Neural cell (in vitro differentiated cells): Measurements from ENCODE around the gene ADIPOQ. TPM values are rescaled to one million over a fixed set of nuclear protein-coding genes. Genes with fewer than 3 reads are reported as not detected.

ENCODE experiments used
- H2AFZ ChIP-seq: fragments of 200-600, 300-800 bp; sonication (generic), shearing (Covaris generic); 2 replicates; pipeline ENCODE4 v1.6.0; 2014; ENCODE audit warnings: low read depth, mild to moderate bottlenecking, antibody characterized with exemption, low read length, moderate library complexity
- H3F3A ChIP-seq: fragments of 200-600 bp; shearing (Covaris generic); 2 replicates; pipeline ENCODE4 v1.6.1; 2016; ENCODE audit warnings: mild to moderate bottlenecking, moderate library complexity, mixed read lengths, antibody characterized with exemption, low read length; ENCODE audit not compliant: insufficient read depth, poor library complexity, severe bottlenecking
- H3K27ac ChIP-seq: fragments of 200-600, 300-800 bp; sonication (generic), shearing (Covaris generic); 2 replicates; pipeline ENCODE4 v1.5.1; 2014; ENCODE audit warnings: mild to moderate bottlenecking, low read length, moderate library complexity
- H3K27me3 ChIP-seq: fragments of 300-800, 200-600 bp; sonication (generic), shearing (Covaris generic); 2 replicates; pipeline ENCODE4 v1.6.0; 2014; ENCODE audit warnings: mild to moderate bottlenecking, low read depth, low read length, moderate library complexity; ENCODE audit not compliant: insufficient read depth
- H3K36me3 ChIP-seq: fragments of 300-800, 200-600 bp; sonication (generic), shearing (Covaris generic); 2 replicates; pipeline ENCODE4 v1.5.1; 2014; ENCODE audit warnings: mild to moderate bottlenecking, antibody characterized with exemption, low read length, moderate library complexity; ENCODE audit not compliant: insufficient read depth
- H3K4me2 ChIP-seq: fragments of 300-800, 200-600 bp; sonication (generic), shearing (Covaris generic); 2 replicates; pipeline ENCODE4 v1.6.0; 2014; ENCODE audit warnings: mild to moderate bottlenecking, low read length
- H3K4me3 ChIP-seq: fragments of 300-800, 200-600 bp; sonication (generic), shearing (Covaris generic); 2 replicates; pipeline ENCODE4 v1.5.1; 2014; ENCODE audit warnings: mild to moderate bottlenecking, low read length, moderate library complexity
- H3K79me2 ChIP-seq: fragments of 200-600 bp; shearing (Covaris generic); replicated peaks from 2 replicates; pipeline ENCODE4 v1.6.0; 2014; ENCODE audit warnings: mild to moderate bottlenecking, low read length, moderate library complexity; ENCODE audit not compliant: insufficient read depth
- H3K9ac ChIP-seq: fragments of 300-800, 200-600 bp; sonication (generic), shearing (Covaris generic); 2 replicates; pipeline ENCODE4 v1.6.1; 2016; ENCODE audit warnings: mild to moderate bottlenecking, low read length, mixed read lengths
- H3K9me2 ChIP-seq: fragments of 200-600 bp; shearing (Covaris generic); 2 replicates; pipeline ENCODE4 v1.6.1; 2016; ENCODE audit warnings: mild to moderate bottlenecking, low read length, mixed read lengths; ENCODE audit not compliant: insufficient read depth
- H3K9me3 ChIP-seq: fragments of 200-600, 300-800 bp; sonication (generic), shearing (Covaris generic); 2 replicates; pipeline ENCODE4 v1.6.1; 2016; ENCODE audit warnings: mild to moderate bottlenecking, mixed run types, low read length, moderate library complexity, mixed read lengths
- H4K20me1 ChIP-seq: fragments of 200-600 bp; shearing (Covaris generic); 2 replicates; pipeline ENCODE4 v1.6.1; 2016; ENCODE audit warnings: mild to moderate bottlenecking, mixed run types; ENCODE audit not compliant: insufficient read depth
- CTCF ChIP-seq: fragments of 450-650 bp; IDR thresholded peaks from 2 replicates; pipeline ENCODE4 v1.5.1; 2014; ENCODE audit warnings: antibody characterized with exemption, mild to moderate bottlenecking, moderate library complexity; ENCODE audit not compliant: poor library complexity, severe bottlenecking
- EP300 ChIP-seq: fragments of 450-650 bp; conservative IDR thresholded peaks from 2 replicates; pipeline ENCODE4 v1.6.1; 2014; ENCODE audit warnings: antibody characterized with exemption, mild to moderate bottlenecking, moderate library complexity; ENCODE audit not compliant: poor library complexity, severe bottlenecking
- EZH2 ChIP-seq: fragments of 200-600, 300-800 bp; shearing (Covaris generic), sonication (generic); IDR thresholded peaks from 2 replicates; pipeline ENCODE4 v1.6.1; 2014; ENCODE audit warnings: antibody characterized with exemption, low read length, borderline replicate concordance, mild to moderate bottlenecking; ENCODE audit not compliant: insufficient read depth, poor library complexity, severe bottlenecking
- MXI1 ChIP-seq: fragments of 450-650 bp; conservative IDR thresholded peaks from 2 replicates; pipeline ENCODE4 v1.6.1; 2014; ENCODE audit warnings: antibody characterized with exemption, mild to moderate bottlenecking; ENCODE audit not compliant: poor library complexity, severe bottlenecking
- POLR2AphosphoS5 ChIP-seq: IDR thresholded peaks from 2 replicates; pipeline ENCODE4 v1.6.1; 2012
- RAD21 ChIP-seq: fragments of 450-650 bp; conservative IDR thresholded peaks from 2 replicates; pipeline ENCODE4 v1.6.1; 2014; ENCODE audit warnings: antibody characterized with exemption, mild to moderate bottlenecking, moderate library complexity
- REST ChIP-seq: IDR thresholded peaks from 2 replicates; pipeline ENCODE4 v1.6.1; 2012; ENCODE audit warnings: borderline replicate concordance
- SMC3 ChIP-seq: fragments of 450-650 bp; conservative IDR thresholded peaks from 2 replicates; pipeline ENCODE4 v1.6.1; 2014; ENCODE audit warnings: antibody characterized with exemption, mild to moderate bottlenecking, moderate library complexity; ENCODE audit not compliant: poor library complexity
- TAF1 ChIP-seq: IDR thresholded peaks from 2 replicates; pipeline ENCODE4 v1.6.1; 2012; ENCODE audit warnings: low read depth
- polyA plus RNA-seq: library from polyadenylated mRNA; depleted of rRNA; stranded (reverse); fragments of >200 nt; gene quantifications from 2 replicates; pipeline ENCODE4 v1.2.3, GENCODE V29; 2014

The ADIPOQ gene
- polyA plus RNA-seq, 1 donor from 2014 or later: not detected

- H3K9me2 ChIP-seq: no peaks in the 10 kb centered on the region
- H3K4me2 ChIP-seq: no peak overlapping the region
- no peak overlapping the region for H3K4me3 ChIP-seq
- H3K27ac ChIP-seq: no peak overlapping the region
- no peaks in the 10 kb centered on the region for H3K27me3 ChIP-seq
- H3K79me2 ChIP-seq: no peaks in the 10 kb centered on the region
- H4K20me1 ChIP-seq: no peaks in the 10 kb centered on the region
- TF ChIP-seq CTCF (no peak), EZH2 (no peak), REST (no peak), TAF1 (no peak), POLR2AphosphoS5 (no peak), SMC3 (no peak), EP300 (no peak), RAD21 (no peak), MXI1 (no peak)
- H3F3A ChIP-seq: no peaks in the 10 kb centered on the region
- H3K9ac ChIP-seq: no peak overlapping the region
- no peaks in the 10 kb centered on the region for H3K9me3 ChIP-seq
- H2AFZ ChIP-seq: no peak overlapping the region
- no peaks in the 10 kb centered on the region for H3K36me3 ChIP-seq
These were observed 39.6 kb downstream of the ADIPOQ start for GRCh38 chr3:186882150-186882524.

- H3K4me2 ChIP-seq: no peak overlapping the region
- no peaks in the 10 kb centered on the region for H3K36me3 ChIP-seq
- no peak overlapping the region for H3K27ac ChIP-seq
- no peaks in the 10 kb centered on the region for H3K79me2 ChIP-seq
- no peak overlapping the region for H3K9ac ChIP-seq
- H4K20me1 ChIP-seq: no peaks in the 10 kb centered on the region
- H3F3A ChIP-seq: no peaks in the 10 kb centered on the region
- no peak overlapping the region for H2AFZ ChIP-seq
- H3K27me3 ChIP-seq: no peaks in the 10 kb centered on the region
- no peaks in the 10 kb centered on the region for H3K9me2 ChIP-seq
- no peaks in the 10 kb centered on the region for H3K9me3 ChIP-seq
- H3K4me3 ChIP-seq: no peak overlapping the region
- TF ChIP-seq SMC3 (no peak), CTCF (no peak), RAD21 (no peak), EZH2 (no peak), TAF1 (no peak), EP300 (no peak), MXI1 (no peak), REST (no peak), POLR2AphosphoS5 (no peak)
These were observed 40.6 kb downstream of the ADIPOQ start for GRCh38 chr3:186882881-186883685.
